Measurements from ENCODE around the gene F11.
"Not testable (repeated sequence)": the region's sequence is repeated elsewhere in the genome, so short reads cannot be mapped to it uniquely, and the experiment has no call there.

The F11 gene

DNA sequence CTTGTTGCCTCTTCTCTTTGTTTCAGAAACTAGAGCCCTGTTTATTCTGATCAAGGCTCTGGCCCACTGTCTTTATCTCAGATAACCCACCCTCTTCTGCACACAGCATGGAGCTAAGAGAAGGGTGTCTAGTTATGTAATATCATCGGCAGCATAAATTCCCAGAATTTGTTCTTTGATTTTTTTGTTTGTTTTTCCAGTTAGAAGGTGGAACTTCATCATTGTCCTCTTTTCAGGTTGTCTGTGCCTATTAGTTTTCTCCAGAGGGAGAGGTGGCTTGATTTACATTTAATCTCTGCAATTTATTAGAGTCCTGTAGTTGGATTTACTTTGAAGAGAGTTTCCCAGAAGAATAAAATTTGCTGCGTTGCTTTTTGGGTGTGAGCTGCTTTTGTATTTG lies 15.2 kb upstream of the F11 start:
- DNase-seq = no peak

- no peak for DNase-seq
These were observed 10.9 kb upstream of the F11 start for GRCh38 chr4:186255122-186255521.

GRCh38 chr4:186258216-186258811 lies 7.7 kb upstream of the F11 start:
- no peak for DNase-seq

- DNase-seq = no peak
These were observed 5.9 kb upstream of the F11 start for GRCh38 chr4:186260117-186260503.

- DNase-seq = no peak
These were observed 5.2 kb upstream of the F11 start for GRCh38 chr4:186260504-186261448.

DNA sequence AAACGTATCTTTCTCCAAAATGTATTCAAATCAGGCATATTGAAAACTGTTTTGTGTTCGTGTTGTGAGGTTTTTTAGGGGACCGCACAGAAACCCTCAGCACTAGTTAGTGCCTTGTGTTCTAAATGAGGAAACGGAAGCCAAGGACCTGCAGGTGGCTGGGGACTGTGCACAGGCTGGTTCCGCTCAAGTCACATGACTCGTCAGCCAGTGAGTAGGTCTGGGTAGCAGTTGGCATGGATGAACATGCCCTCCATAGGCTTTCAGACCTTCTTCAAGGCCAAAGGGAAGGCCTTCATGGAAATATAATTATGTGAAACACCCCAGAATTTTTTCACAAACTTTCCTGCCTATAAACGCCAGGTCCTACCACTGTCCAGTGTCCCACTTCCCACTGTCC lies 1.3 kb upstream of the F11 start:
- no peak for DNase-seq

DNA sequence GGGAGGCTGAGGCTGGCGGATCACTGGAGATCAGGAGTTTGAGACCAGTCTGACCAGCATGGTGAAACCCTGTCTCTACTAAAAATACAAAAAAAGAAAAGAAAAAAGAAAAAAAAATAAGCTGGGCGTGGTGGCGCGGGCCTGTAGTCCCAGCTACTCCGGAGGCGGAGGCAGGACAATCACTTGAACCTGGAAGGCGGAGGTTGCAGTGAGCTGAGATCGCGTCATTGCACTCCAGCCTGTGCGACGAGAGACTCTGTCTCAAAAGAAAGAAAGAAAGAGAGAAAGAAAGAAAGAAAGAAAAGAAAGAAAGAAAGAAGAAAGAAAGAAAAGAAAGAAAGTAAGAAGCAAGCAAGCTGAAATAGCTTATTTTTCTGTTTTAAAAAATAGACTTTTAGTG lies 739 bp upstream of the F11 start:
- not testable (repeated sequence) for DNase-seq

DNA sequence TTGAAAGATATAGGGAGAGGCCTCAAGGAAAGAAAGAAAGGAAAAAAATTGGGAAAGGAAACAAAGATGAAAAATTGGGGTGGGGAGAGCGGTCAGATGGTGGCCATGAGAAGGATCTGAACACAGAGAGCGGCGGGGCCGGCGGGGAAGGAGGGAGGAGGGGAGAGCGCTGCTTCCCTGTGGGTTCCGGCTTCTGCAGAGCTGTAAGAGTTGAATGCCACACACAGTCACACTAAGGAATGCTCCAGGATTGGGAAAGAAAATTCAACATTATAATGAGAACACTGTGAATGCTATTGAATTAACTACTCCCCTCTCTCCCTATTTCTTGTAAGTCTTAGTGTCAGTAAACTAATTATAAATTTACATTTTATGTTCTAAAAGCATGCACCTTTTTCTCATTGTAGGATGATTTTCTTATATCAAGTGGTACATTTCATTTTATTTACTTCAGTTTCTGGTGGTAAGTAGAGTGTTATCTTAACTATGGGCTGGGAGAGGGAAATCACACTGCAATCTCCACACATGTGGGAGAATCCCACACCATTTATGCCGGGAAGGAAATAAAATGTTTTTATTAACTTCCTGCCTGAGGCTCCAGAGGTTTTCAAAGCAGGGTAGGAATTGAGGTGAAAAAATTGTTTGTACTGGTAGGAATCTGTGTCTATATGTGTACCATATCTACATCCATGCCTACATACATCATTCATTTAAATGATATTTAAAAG lies 904 bp downstream of the F11 start:
- DNase-seq = no peak

GRCh38 chr4:186271081-186271678 lies 5.2 kb downstream of the F11 start:
- no peak for DNase-seq

DNA sequence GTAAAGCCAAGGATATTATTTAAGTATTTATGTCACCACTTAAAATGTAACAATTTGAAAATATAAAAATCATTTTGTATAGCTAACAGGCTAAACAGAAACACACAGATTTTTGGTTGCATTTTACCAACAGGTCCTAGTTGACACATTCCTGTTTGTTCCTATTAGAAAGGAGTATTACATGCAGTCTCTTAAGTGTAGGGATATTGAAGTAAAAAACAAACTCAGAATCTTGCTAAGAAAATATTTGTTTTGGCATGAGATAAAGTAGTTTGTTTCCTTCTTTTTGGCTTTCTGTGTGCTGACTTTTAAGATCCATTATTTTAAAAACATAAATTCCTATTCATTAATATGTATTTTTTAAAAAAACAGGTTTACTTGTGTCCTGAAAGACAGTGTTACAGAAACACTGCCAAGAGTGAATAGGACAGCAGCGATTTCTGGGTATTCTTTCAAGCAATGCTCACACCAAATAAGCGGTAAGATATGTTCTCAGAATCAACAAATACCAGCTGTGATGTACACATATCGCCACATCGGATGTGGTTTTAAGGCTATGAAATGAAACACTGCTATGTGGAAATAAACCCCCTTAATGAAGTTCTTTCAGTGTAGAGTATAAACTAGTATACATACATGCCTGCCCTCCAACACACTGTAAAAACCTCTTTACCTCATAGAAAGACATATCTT lies 6.9 kb downstream of the F11 start:
- DNase-seq = no peak

DNA sequence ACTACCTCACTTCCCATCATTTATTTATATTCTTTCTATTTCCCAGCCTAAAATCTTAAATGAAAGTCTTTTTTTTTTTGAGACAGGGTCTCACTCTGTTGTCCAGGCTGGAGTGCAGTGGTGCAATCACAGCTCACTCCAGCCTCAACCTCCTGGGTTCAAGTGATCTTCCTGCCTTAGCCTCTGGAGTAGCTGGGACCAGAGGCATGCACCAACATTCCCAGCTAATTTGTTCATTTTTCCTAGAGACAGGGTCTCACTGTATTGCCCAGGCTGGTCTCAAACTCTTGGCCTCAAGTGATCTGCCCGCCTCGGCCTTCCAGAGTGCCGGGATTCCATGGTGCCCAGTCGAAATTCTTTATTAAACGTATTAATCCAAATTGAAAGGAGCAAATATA lies 7.4 kb downstream of the F11 start:
- not testable (repeated sequence) for DNase-seq

GRCh38 chr4:186283311-186283710 lies 17.3 kb downstream of the F11 start:
- no peak for DNase-seq

DNA sequence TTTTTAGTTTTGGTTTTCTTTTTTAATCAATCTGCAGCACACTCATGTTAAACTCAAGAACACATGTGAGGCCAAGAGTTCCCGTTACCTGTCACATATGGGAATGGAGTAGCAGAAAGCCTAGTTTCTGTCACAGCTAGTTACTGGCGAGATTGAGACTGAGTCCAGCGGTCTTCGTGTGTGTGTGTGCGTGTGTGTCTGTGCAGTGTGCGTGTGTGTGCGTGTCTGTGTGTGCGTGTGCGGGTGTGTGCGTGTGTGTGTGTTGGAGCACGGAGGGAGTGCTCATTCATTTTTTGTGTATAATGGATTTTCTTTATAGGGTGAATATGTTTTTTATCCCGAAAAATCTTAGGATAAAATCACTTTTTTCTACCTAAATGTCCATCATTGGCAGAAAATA lies 19.2 kb downstream of the F11 start:
- no peak for DNase-seq

GRCh38 chr4:186286581-186286980 lies 20.6 kb downstream of the F11 start:
- DNase-seq = no peak

- DNase-seq = no peak
These were observed 25.4 kb downstream of the F11 start for GRCh38 chr4:186291256-186291890.

DNA sequence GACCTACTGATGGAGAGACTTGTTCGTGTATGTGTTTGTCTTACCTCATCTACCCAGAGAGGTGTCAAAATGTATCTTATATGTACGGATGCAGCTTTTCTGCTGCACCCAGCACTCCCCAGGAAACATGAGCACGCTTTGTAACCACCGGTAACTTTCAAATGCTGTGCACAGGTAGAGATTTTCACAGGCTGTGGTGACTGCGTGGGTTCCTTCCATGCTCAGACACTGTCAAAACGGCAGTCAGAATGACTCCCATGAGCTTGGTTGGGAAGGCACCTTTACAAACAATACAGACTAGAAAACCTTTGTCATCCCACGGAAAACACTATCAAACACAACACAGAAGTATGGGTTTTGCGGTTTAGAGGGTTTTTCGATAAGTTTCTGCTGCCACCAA lies 28.2 kb downstream of the F11 start:
- no peak for DNase-seq

DNA sequence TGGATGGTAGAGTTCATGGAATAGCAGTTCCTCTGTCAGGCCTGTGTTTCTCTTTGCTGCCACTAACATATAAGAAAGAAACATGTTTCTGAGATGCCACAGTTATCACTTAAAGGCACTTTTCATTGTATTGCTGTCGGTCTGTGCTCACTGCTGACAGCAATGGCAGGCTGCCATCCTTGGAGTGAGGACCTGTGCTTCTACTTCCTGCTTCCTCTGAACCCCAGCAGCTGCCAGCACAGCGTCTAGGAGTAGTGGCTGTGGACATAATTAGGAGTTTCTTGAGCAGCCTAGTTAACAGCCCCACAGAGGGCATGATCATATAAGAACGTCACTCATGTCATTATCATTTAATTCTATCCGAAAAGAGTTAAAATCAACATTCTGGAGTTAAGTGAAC lies 30.5 kb downstream of the F11 start:
- DNase-seq = no peak

DNA sequence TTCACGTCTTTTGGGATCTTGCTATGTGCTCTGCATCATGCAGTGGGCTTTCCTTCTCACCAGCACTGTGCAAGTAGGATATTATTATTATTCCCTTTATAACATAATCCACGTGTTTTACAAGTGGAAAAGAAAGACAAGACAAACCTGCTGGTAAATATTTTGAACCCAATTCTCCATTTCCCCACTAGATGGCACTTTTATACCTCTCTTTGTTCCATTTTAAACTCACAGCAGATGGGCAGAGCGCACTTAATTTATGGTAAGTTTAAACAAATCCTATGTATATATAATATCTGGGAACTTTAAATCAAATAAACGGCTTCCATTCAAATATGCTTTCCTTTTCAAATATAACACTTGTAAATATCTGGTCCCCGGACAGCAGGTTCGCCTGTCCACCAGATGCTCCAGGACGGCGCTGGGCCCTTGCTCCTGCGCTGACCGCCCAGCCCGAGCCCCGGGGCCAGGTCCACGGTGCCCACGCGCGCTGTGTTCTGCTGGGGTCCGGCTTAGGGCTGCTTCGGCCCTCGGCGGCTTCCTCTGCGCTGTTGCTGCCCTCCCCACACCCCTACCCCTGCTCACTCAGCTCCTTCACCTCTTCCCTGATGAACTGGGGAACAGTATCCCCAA lies 31.1 kb downstream of the F11 start:
- DNase-seq = peak; percentile 57

GRCh38 chr4:186298031-186298647 lies 32.1 kb downstream of the F11 start:
- DNase-seq = no peak

GRCh38 chr4:186299291-186299690 lies 33.3 kb downstream of the F11 start:
- no peak for DNase-seq

- no peak for DNase-seq
These were observed 34.8 kb downstream of the F11 start for GRCh38 chr4:186300659-186301390.

Data from NCI-H82 (cell line).